Stimulated activated CD4-positive, alpha-beta T cell treated with anti-CD3 and anti-CD28 coated beads, TNF-alpha, amount 100 ng/mL, for 24 hours (primary cell): ENCODE results near the gene TOR1B.
A peak's percentile ranks its signal among the peaks of the same experiment; 100 is the strongest.
"Not testable (repeated sequence)": the region's sequence is repeated elsewhere in the genome, so short reads cannot be mapped to it uniquely, and the experiment has no call there.

Experiments used
- DNase-seq, 3 experiments: peaks; one replicate each; pipeline ENCODE4 v3.0.0-alpha.2; 2020; ENCODE audit warnings: low read depth in 3 of 3

Gene TOR1B

DNA sequence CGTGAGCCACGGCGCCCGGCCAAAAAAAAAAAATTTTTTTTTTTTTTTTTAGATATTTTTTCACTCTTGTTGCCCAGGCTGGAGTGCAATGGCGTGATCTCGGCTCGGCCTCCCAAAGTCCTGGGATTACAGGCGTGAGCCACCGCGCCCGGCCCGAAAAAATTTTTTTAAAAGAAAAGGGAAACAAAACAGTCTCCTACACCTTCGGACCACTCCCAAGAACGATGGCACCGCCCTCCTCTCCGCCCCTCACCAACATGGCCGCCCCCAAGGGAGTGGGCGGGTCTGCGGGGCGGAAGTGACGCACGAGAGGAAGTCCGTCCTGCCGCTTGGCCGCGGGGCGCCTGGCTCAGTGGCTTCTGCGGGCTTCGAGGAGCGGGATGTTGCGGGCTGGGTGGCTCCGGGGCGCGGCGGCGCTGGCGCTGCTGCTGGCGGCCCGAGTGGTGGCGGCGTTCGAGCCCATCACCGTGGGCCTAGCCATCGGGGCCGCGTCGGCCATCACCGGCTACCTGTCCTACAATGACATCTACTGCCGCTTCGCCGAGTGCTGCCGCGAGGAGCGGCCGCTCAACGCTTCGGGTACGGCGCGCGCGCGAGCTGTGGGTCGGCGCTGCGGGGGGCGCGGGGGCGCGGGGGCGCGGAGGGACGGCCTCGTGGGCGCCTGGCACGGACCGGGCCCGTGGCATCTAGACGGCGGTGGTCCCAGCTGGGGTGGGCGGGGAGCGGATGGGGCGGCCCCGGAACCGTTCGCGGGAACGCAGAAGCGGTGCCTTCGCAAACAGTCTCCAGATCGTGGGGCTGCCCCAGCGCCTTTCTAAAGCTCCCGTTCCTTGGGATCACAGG, at the start of gene TOR1B:
TOR1B (plus strand) TSS at position 352 of the 843 bp plus-strand sequence; CDS start at position 381, 29 bp downstream.
- peak; percentile 86 to 93 (median 91) for DNase-seq

DNA sequence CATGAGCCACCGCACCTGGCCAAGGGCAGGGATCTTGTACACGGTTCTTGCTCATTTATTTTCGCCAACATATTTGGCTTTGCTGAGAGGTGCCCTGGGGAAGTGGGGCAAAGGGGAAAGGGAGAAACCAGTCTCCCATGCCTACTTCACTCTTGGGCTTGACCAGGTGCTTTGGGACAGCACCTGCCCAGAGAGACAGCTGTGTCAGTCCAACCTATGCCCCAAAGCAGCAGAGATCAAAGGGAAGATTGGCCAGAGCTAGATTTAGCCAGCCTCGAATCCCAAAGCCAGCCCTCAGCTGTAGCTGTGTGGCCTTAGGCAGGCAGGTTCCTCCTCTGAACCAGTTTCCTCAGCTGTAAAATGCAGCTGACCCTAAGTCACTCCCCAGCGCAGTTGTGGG, 47.8 kb upstream of the TOR1B start:
- DNase-seq, result no peak

DNA sequence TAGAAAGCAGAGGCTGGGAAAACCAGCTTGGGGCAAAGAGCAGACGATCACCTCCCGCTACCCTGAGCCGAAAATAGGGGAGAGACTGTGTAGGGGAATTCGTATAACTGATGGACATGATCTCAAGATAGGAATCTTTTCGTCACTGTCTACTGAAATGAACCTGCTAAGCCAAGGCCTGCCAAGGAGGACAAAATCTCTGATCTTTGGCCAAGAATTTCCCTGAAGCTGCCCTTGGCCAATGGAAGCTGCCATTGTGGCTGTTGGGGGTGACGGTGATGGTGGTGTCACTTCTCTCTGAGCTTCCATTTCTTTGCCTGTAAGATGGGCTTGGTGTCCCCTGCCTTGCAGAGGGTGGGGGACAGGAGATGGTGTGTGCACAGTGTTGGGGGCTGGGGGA, 46.8 kb upstream of the TOR1B start:
- DNase-seq, result no peak

GRCh38 chr9:129757045-129757444, 45.9 kb upstream of the TOR1B start:
- no peak for DNase-seq

DNA sequence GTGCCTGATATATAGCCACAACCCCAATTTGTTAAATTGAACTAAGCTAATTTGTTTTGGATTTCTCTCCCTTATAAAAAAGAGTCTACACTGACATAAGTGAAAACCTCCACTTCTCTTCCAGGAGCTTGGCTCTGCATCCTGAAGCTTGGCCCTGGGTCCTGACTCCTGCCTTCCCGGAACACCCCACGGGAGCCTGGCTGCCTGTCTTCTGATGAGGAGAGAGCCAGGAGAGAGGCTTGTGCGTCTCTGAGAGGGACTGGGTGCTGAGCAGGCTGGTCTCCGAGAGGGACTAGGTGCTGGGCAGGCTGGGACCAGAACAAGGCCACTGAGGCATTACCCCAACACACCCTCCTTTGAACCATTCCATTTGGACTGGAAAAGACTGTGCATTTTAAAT, 43.7 kb upstream of the TOR1B start:
- DNase-seq, result no peak

DNA sequence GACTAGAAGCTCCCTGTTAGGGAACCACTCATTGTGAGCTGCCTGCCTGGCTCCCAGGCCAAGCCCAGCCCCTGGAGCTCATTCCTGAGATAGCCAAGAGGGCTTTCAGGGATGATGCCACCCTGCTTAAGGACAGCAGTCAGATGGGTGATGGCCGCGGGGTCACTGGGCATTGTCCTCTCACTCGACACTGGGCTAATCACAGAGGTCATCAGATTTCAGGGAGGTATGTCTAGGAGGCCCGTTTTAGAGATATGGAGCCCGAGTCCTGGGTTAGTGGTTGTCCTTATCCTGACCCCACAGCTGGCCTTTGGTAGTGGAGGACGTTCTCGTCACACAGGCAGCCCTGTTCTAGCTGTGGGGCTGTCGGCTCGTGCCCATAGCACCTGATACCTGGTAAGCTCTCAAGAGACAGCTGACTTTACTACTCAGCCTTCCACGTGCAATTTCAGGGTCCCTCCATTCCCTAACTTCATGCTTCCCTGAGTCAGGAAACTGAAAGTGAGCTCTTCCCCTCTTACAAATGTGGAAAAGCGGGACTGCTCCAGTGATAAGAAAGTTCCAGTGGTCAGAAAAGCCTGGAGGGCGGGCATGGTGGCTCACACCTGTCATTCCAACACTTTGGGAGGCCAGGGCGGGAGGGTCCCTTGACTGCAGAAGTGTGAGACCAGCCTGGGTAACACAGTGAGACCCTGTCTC, 43.0 kb upstream of the TOR1B start:
- no peak for DNase-seq

DNA sequence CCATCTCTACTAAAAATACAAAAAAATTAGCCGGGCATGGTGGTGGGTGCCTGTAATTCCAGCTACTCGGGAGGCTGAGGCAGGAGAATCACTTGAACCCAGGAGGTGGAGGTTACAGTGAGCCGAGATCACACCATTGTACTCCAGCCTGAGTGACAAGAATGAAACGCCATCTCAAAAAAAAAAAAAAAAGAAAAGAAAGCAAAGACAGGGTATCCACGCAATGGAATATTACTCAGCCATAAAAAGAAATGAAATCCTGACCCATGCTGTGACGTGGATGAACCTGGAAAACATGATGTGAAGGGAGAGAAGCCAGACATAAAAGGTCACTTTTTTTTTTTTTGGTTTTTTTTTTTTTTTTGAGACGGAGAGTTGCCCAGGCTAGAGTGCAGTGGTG, 42.2 kb upstream of the TOR1B start:
- not testable (repeated sequence) for DNase-seq

DNA sequence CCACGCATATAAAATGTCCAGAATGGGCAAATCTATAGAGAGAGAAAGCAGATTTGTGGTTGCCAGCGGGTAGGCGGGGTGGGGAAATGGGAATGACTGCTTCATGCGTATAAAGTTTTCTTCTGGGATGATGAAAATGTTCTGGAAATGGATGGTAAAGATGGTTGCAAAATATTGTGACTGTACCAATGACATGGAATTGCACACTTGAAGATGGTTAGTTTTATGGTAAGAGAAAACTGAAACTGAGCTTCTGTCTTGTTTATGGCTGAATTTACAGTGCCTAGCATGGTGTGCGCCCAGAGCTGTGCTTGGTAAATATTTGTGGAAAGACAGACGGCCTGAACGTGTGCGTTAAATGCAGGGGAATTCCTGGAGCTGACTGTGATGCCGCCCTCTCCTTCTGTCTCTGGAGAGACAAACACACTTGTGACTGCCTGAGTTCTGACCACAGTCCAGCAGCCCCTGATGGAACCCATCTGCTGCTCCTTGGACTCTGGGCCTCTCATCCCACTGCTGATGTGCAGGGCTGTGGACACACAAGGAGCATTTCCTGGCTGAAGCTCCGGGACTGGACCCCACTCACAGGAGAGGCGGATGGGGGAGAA, 41.6 kb upstream of the TOR1B start:
- DNase-seq, result no peak

- DNase-seq, result no peak
Measured at GRCh38 chr9:129761901-129762369, 41.0 kb upstream of the TOR1B start.

- DNase-seq, result not testable (repeated sequence)
Measured at GRCh38 chr9:129762370-129762984, 40.5 kb upstream of the TOR1B start.

- DNase-seq, result no peak
Measured at GRCh38 chr9:129762985-129763926, 39.7 kb upstream of the TOR1B start.

DNA sequence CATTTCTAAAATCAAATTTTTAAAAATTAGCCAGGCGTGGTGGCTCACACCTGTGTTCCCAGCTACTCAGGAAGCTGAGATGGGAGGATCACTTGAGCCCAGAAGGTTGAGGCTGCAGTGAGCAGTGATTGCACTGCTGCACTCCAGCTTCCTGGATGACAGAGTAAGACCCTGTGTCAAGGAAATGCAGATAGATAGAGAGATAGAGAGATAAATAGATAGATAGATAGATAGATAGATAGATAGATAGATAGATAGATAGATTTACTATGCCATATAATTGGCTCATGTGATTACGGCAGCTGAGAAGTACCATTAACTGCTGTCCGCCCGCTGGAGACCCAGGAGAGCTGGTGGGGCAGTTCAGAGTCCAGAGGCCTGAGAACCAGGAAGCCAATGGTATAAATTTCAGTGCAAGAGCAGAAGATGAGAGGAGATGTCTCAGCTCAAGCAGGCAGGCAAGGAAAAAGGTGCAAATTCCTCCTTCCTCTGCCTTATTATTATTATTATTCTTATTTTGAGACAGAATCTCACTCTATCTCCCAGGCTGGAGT, 37.1 kb upstream of the TOR1B start:
- no peak for DNase-seq

DNA sequence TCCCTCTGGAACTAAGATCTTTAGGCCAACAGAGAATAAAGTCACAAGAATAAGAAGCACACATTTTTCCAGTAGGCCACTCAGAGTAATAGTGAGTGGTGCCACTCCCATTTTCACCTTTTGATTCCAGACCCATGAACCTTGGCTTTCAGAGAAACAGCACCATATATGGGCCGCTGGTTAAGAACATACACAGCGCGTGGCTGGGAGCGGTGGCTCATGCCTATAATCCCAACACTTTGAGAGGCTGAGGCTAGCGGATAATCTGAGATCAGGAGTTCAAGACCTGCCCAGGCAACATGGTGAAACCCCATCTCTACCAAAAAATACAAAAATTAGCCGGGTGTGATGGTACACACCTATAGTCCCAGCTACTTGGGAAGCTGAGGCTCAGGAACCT, 34.5 kb upstream of the TOR1B start:
- DNase-seq, result no peak

DNA sequence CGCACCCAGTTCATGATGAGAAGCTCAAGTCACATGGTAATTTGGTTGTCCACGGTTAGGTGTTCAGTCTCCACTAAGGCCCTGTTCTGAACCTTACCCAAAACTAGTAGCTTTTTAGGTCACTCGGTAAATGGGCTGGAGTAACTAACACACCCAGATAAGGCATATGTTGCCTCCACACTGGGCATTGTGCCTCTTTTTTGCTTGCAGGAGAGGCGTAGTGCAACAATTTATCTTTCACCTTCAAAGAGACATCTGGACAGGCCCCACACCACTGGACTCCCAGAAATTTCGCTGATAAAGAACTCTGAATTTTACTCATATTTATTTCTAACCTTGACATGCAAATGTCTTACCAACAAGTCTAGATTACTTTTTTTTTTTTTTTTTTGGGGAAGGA, 33.3 kb upstream of the TOR1B start:
- DNase-seq, result no peak

DNA sequence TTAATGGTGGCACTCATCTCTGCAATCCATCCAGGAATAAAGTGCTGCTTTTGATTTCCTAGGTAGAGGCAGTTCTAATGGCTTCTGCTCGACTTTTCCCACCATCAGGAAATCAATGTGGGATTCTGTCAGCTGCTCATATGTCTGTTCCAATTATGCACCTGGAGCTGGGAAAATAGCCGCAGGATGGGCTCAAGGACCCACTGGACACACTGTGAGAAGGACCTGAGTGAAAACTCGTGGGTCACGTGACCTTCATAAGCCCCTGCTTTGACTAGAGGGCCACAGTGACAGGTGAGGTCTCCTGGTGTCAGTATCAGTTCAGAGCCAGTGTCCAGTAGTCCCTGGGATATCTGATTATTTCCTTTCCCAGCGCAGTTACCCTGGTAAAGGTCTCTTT, 32.2 kb upstream of the TOR1B start:
- DNase-seq, result no peak

- no peak for DNase-seq
Measured at GRCh38 chr9:129773262-129774048, 29.5 kb upstream of the TOR1B start.

DNA sequence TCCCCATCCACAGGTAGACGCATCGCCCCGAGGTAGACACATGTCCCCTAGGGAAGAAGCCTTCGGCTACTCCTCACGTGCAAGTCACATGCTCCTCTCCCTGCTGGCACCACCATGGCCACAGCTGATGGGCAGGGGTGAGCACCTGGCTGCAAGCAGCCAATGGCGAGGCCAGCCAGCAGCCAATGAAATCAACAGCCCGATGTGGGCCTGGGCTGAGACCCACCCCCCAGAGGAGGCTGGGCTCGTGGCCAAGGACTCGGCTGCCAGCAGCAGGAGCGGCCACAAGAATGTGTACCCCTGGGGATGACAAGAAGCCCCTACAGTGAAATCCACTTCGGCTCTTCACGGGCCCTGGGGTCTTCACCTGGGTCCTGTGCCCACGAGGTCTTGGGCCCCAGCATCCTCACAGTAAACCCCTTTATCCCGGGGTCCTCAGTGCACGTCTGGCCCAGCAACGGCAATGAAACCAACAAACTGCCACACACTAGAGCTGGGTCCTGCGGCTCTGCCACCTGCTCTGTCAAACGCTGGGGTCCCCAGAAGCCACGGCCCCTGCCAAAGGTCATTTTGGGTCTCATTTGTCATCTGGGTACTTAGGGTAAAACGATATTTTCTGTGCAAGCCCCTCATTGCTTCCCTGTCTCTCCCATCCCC, 28.1 kb upstream of the TOR1B start:
- no peak for DNase-seq

GRCh38 chr9:129775448-129775798, 27.6 kb upstream of the TOR1B start:
- DNase-seq, result no peak

- not testable (repeated sequence) for DNase-seq
Measured at GRCh38 chr9:129776096-129776495, 26.9 kb upstream of the TOR1B start.

GRCh38 chr9:129776566-129776937, 26.4 kb upstream of the TOR1B start:
- no peak for DNase-seq
